ENCODE results near the gene FBL.

The FBL gene

GRCh38 chr19:39865186-39865585 is 19.0 kb upstream of the FBL start:
- no peak overlapping the region for H3K4me3 ChIP-seq (ENCODE audit: low read depth, low read length)
- no peak for TF ChIP-seq CTCF (IDR thresholded peaks at IDR 0.05; ENCODE audit: insufficient read depth, low read depth, low read length, missing control alignments)
- no peak for DNase-seq (ENCODE audit: low read depth)

GRCh38 chr19:39864118-39864517 is 17.9 kb upstream of the FBL start:
- DNase-seq (ENCODE audit: low read depth), result no peak
- no peak for TF ChIP-seq CTCF (IDR thresholded peaks at IDR 0.05; ENCODE audit: insufficient read depth, low read depth, low read length, missing control alignments)
- no peak overlapping the region for H3K4me3 ChIP-seq (ENCODE audit: low read depth, low read length)

DNA sequence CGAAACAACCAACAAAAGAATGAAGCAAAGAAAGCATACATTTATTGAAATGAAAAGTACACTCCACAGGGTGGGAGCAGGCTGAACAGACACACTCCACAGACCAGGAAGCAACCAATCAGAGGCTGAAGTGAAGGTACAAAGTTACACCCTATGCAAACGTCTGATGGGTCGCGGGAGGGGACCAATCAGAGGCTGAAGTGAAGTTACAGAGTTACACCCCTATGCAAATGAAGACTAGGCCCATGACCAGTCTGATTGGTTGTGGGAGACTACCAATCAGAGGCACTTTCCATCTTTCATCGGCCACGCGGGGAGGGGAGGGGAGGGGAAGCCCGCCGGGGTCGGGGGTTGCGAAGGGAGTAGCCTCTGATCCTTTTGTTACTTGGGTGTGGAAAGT is 12.4 kb upstream of the FBL start:
- DNase-seq (ENCODE audit: low read depth), result no peak
- no peak overlapping the region for H3K4me3 ChIP-seq (ENCODE audit: low read depth, low read length)
- no peak for TF ChIP-seq CTCF (IDR thresholded peaks at IDR 0.05; ENCODE audit: insufficient read depth, low read depth, low read length, missing control alignments)

GRCh38 chr19:39852882-39853281 is 6.7 kb upstream of the FBL start:
- no peak for DNase-seq (ENCODE audit: low read depth)
- TF ChIP-seq CTCF (IDR thresholded peaks at IDR 0.05; ENCODE audit: insufficient read depth, low read depth, low read length, missing control alignments), result no peak
- H3K4me3 ChIP-seq (ENCODE audit: low read depth, low read length), result no peak overlapping the region

GRCh38 chr19:39850892-39851291 is 4.7 kb upstream of the FBL start:
- DNase-seq (ENCODE audit: low read depth), result no peak

GRCh38 chr19:39848392-39848791 is 2.2 kb upstream of the FBL start:
- no peak overlapping the region for H3K4me3 ChIP-seq (ENCODE audit: low read depth, low read length)
- no peak for TF ChIP-seq CTCF (IDR thresholded peaks at IDR 0.05; ENCODE audit: insufficient read depth, low read depth, low read length, missing control alignments)
- no peak for DNase-seq (ENCODE audit: low read depth)

More at GRCh38 chr19:39850892-39851291, 4.7 kb upstream of the FBL start:
- TF ChIP-seq CTCF (IDR thresholded peaks at IDR 0.05; ENCODE audit: insufficient read depth, low read depth, low read length, missing control alignments), result no peak
- H3K4me3 ChIP-seq (ENCODE audit: low read depth, low read length), result no peak overlapping the region

DNA sequence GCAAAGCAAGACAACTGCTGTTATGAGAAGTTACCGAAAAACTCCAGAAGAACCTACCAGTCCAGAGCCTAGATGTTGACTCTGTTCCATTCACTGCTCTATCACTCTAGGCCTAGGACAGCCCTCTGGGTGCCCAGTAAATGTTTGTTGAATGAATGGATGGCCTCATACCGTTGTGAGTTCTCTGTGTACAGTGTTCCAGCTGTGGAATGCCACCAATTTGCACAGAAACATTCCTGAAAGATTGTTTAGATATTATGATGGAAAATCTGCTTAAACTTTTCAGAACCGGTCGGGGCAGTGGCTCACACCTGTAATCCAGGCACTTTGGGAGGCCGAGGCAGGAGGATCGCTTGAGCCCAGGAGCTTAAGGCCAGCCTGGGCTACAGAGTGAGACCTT is 1.3 kb upstream of the FBL start:
- TF ChIP-seq CTCF (IDR thresholded peaks at IDR 0.05; ENCODE audit: insufficient read depth, low read depth, low read length, missing control alignments), result no peak
- DNase-seq (ENCODE audit: low read depth), result no peak
- no peak overlapping the region for H3K4me3 ChIP-seq (ENCODE audit: low read depth, low read length)
